ENCODE data around the gene PSMA8. TPM values are rescaled to one million over a fixed set of nuclear protein-coding genes. Genes with fewer than 3 reads are reported as not detected.
A peak's percentile ranks its signal among the peaks of the same experiment; 100 is the strongest.
"Not testable (repeated sequence)": the region's sequence is repeated elsewhere in the genome, so short reads cannot be mapped to it uniquely, and the experiment has no call there.

PSMA8 gene
- total RNA-seq, 1 donor from 2014 or later: not detected

GRCh38 chr18:26226229-26227050 is 92.8 kb downstream of the PSMA8 start, which contains the start of gene TAF4B:
TSS of gene TAF4B (plus strand) at chr18:26226445. CDS start at chr18:26226934, 489 bp downstream.
- peak within 1 kb of the TSS; percentile 94 for H3K4me3 Mint-ChIP-seq
- peaks cover 59% of the 10 kb centered on the region for H3K27me3 Mint-ChIP-seq (ENCODE audit: low read depth)
- peaks cover 23% of the 10 kb centered on the region for H3K4me1 Mint-ChIP-seq
- TF ChIP-seq CTCF (conservative IDR thresholded peaks at IDR 0.05): no peak
- no peaks in the 10 kb centered on the region for H3K9me3 Mint-ChIP-seq
- H3K36me3 Mint-ChIP-seq (ENCODE audit: low read depth): no peaks in the 10 kb centered on the region
- peak; percentile 93 for DNase-seq (ENCODE audit: low read depth, low spot score)
- H3K27ac Mint-ChIP-seq (ENCODE audit: unreplicated experiment): peak within 1 kb of the TSS; percentile 6

GRCh38 chr18:26227051-26227670 is 93.5 kb downstream of the PSMA8 start:
- Mint-ChIP-seq H3K9me3 (no peaks in the 10 kb centered on the region), H3K4me3 (peak overlapping the region; percentile 93), H3K36me3 (ENCODE audit: low read depth) (no peaks in the 10 kb centered on the region), H3K4me1 (peaks cover 18% of the 10 kb centered on the region), H3K27me3 (ENCODE audit: low read depth) (peaks cover 55% of the 10 kb centered on the region), H3K27ac (ENCODE audit: unreplicated experiment) (no peak overlapping the region)
- TF ChIP-seq CTCF (conservative IDR thresholded peaks at IDR 0.05): no peak
- no peak for DNase-seq (ENCODE audit: low read depth, low spot score)

- Mint-ChIP-seq H3K27me3 (ENCODE audit: low read depth) (peaks cover 55% of the 10 kb centered on the region), H3K4me1 (peaks cover 28% of the 10 kb centered on the region), H3K27ac (ENCODE audit: unreplicated experiment) (no peak overlapping the region), H3K4me3 (no peak overlapping the region), H3K36me3 (ENCODE audit: low read depth) (peaks cover 3% of the 10 kb centered on the region), H3K9me3 (peaks cover 2% of the 10 kb centered on the region)
- DNase-seq (ENCODE audit: low read depth, low spot score): no peak
- no peak for TF ChIP-seq CTCF (conservative IDR thresholded peaks at IDR 0.05)
Observed at GRCh38 chr18:26228562-26229260, 95.0 kb downstream of the PSMA8 start.

- no peak for TF ChIP-seq CTCF (conservative IDR thresholded peaks at IDR 0.05)
- Mint-ChIP-seq H3K36me3 (ENCODE audit: low read depth) (peaks cover 3% of the 10 kb centered on the region), H3K27ac (ENCODE audit: unreplicated experiment) (no peak overlapping the region), H3K9me3 (peaks cover 2% of the 10 kb centered on the region), H3K4me3 (peak overlapping the region; percentile 39), H3K27me3 (ENCODE audit: low read depth) (peaks cover 40% of the 10 kb centered on the region), H3K4me1 (peaks cover 28% of the 10 kb centered on the region)
- no peak for DNase-seq (ENCODE audit: low read depth, low spot score)
Observed at GRCh38 chr18:26230497-26230896, 96.8 kb downstream of the PSMA8 start.

- TF ChIP-seq CTCF (conservative IDR thresholded peaks at IDR 0.05): no peak
- Mint-ChIP-seq H3K4me3 (no peak overlapping the region), H3K4me1 (peaks cover 11% of the 10 kb centered on the region), H3K36me3 (ENCODE audit: low read depth) (peaks cover 3% of the 10 kb centered on the region), H3K27ac (ENCODE audit: unreplicated experiment) (peak overlapping the region; percentile 72), H3K9me3 (peaks cover 2% of the 10 kb centered on the region), H3K27me3 (ENCODE audit: low read depth) (peaks cover 18% of the 10 kb centered on the region)
- DNase-seq (ENCODE audit: low read depth, low spot score): no peak
Observed at GRCh38 chr18:26233208-26233607, 99.5 kb downstream of the PSMA8 start.

GRCh38 chr18:26237363-26237762 is 103.7 kb downstream of the PSMA8 start:
- not testable (repeated sequence) for H3K27ac Mint-ChIP-seq (ENCODE audit: unreplicated experiment); H3K27me3 Mint-ChIP-seq (ENCODE audit: low read depth); H3K9me3 Mint-ChIP-seq; H3K4me3 Mint-ChIP-seq; DNase-seq (ENCODE audit: low read depth, low spot score); H3K36me3 Mint-ChIP-seq (ENCODE audit: low read depth)
- peaks cover 11% of the 10 kb centered on the region for H3K4me1 Mint-ChIP-seq

- H3K4me1 Mint-ChIP-seq; DNase-seq (ENCODE audit: low read depth, low spot score); H3K4me3 Mint-ChIP-seq; H3K9me3 Mint-ChIP-seq; H3K27ac Mint-ChIP-seq (ENCODE audit: unreplicated experiment); H3K36me3 Mint-ChIP-seq (ENCODE audit: low read depth); H3K27me3 Mint-ChIP-seq (ENCODE audit: low read depth): not testable (repeated sequence)
Observed at GRCh38 chr18:26238718-26239117, 105.0 kb downstream of the PSMA8 start.

- peaks cover 13% of the 10 kb centered on the region for H3K9me3 Mint-ChIP-seq
- H3K4me3 Mint-ChIP-seq; H3K27ac Mint-ChIP-seq (ENCODE audit: unreplicated experiment); H3K27me3 Mint-ChIP-seq (ENCODE audit: low read depth); DNase-seq (ENCODE audit: low read depth, low spot score); H3K36me3 Mint-ChIP-seq (ENCODE audit: low read depth); H3K4me1 Mint-ChIP-seq: not testable (repeated sequence)
Observed at GRCh38 chr18:26242392-26242791, 108.7 kb downstream of the PSMA8 start.

Data from neural crest cell (in vitro differentiated cells).